GM12891 (cell line): ENCODE results near the gene C16orf46.

Experiments used
- DNase-seq: peaks from one replicate; pipeline ENCODE4 v3.0.0; 2011; ENCODE audit warnings: low spot score; ENCODE audit not compliant: insufficient read length
- FAIRE-seq: peaks from 2 replicates; lab custom pipeline; 2011; peaks lifted over from hg19 to GRCh38; lab: Jason Lieb, UNC
- PAX5 ChIP-seq: IDR thresholded peaks from 2 replicates; pipeline ENCODE4 v1.6.1; 2011; ENCODE audit warnings: low read length, moderate library complexity, mild to moderate bottlenecking; ENCODE audit not compliant: insufficient read depth, severe bottlenecking
- POLR2A ChIP-seq: IDR thresholded peaks from 2 replicates; pipeline ENCODE4 v1.6.1; 2011; ENCODE audit warnings: low read depth, low read length, control low read depth
- POLR2AphosphoS5 ChIP-seq: IDR thresholded peaks from 2 replicates; pipeline ENCODE4 v1.6.1; 2011; ENCODE audit warnings: low read depth, low read length, control low read depth
- POU2F2 ChIP-seq: IDR thresholded peaks from 2 replicates; pipeline ENCODE4 v1.6.1; 2011; ENCODE audit warnings: low read depth, mild to moderate bottlenecking, control low read depth, low read length, moderate library complexity
- SPI1 ChIP-seq: IDR thresholded peaks from 2 replicates; pipeline ENCODE4 v1.6.1; 2011; ENCODE audit warnings: low read depth, low read length, control low read depth
- TAF1 ChIP-seq: IDR thresholded peaks from 2 replicates; pipeline ENCODE4 v1.6.1; 2011; ENCODE audit warnings: low read depth, low read length, control low read depth

C16orf46 gene

GRCh38 chr16:81061307-81061640, 15.8 kb downstream of the C16orf46 start:
- FAIRE-seq, result no peak
- TF ChIP-seq POU2F2 (no peak), TAF1 (no peak), SPI1 (no peak), PAX5 (no peak), POLR2AphosphoS5 (no peak), POLR2A (no peak)
- DNase-seq, result no peak

GRCh38 chr16:81060576-81061306, 16.3 kb downstream of the C16orf46 start:
- DNase-seq (no peak), FAIRE-seq (no peak)
- TF ChIP-seq POLR2A (no peak), POLR2AphosphoS5 (no peak), TAF1 (no peak), POU2F2 (no peak), PAX5 (no peak), SPI1 (no peak)

- DNase-seq (no peak), FAIRE-seq (no peak)
- TF ChIP-seq POLR2A (no peak), POU2F2 (no peak), TAF1 (no peak), SPI1 (no peak), POLR2AphosphoS5 (no peak), PAX5 (no peak)
Observed at GRCh38 chr16:81053761-81054160, 23.3 kb downstream of the C16orf46 start.

GRCh38 chr16:81042821-81043220, 34.2 kb downstream of the C16orf46 start:
- no peak for FAIRE-seq
- DNase-seq, result no peak
- TF ChIP-seq TAF1, result no peak
- no peak for TF ChIP-seq SPI1
- no peak for TF ChIP-seq POLR2A
- no peak for TF ChIP-seq PAX5
- TF ChIP-seq POLR2AphosphoS5, result no peak
- TF ChIP-seq POU2F2, result no peak

- FAIRE-seq, result no peak
- TF ChIP-seq TAF1 (no peak), SPI1 (no peak), PAX5 (no peak), POU2F2 (no peak), POLR2AphosphoS5 (no peak), POLR2A (no peak)
Observed at GRCh38 chr16:81041696-81042095, 35.3 kb downstream of the C16orf46 start.

GRCh38 chr16:81040842-81041241, 36.2 kb downstream of the C16orf46 start:
- DNase-seq (no peak), FAIRE-seq (no peak)
- TF ChIP-seq PAX5 (no peak), POLR2A (no peak), TAF1 (no peak), SPI1 (no peak), POLR2AphosphoS5 (no peak), POU2F2 (no peak)

More at GRCh38 chr16:81041696-81042095, 35.3 kb downstream of the C16orf46 start:
- no peak for DNase-seq

- no peak for TF ChIP-seq PAX5
- TF ChIP-seq TAF1, result no peak
- TF ChIP-seq POLR2AphosphoS5, result no peak
- TF ChIP-seq POLR2A, result no peak
- no peak for TF ChIP-seq SPI1
- no peak for TF ChIP-seq POU2F2
- FAIRE-seq (no peak), DNase-seq (no peak)
Observed at GRCh38 chr16:81040131-81040530, 36.9 kb downstream of the C16orf46 start.

GRCh38 chr16:81036751-81037350, 40.2 kb downstream of the C16orf46 start:
- FAIRE-seq (no peak), DNase-seq (no peak)

GRCh38 chr16:81035975-81036750, 40.9 kb downstream of the C16orf46 start:
- FAIRE-seq (peak; percentile 41), DNase-seq (peak; percentile 52)
- TF ChIP-seq PAX5, result no peak
- TF ChIP-seq POLR2AphosphoS5, result no peak
- TF ChIP-seq POLR2A, result no peak
- TF ChIP-seq SPI1, result no peak
- TF ChIP-seq TAF1, result no peak
- no peak for TF ChIP-seq POU2F2

More at GRCh38 chr16:81036751-81037350, 40.2 kb downstream of the C16orf46 start:
- TF ChIP-seq POU2F2 (no peak), PAX5 (no peak), POLR2AphosphoS5 (no peak), POLR2A (no peak), TAF1 (no peak), SPI1 (no peak)
